GM23338 (cell line): Measurements from ENCODE around the gene MPPED1. TPM values are rescaled to one million over a fixed set of nuclear protein-coding genes. Genes with fewer than 3 reads are reported as not detected.

Source experiments
- ATAC-seq: fragments of 200-7000 bp; cut with Tn5 transposase; 3 replicates; pipeline ENCODE4 v1.9.1; 2020
- DNase-seq: peaks from one replicate; pipeline ENCODE4 v3.0.0-alpha.2; 2015; ENCODE audit warnings: low spot score
- H2AFZ ChIP-seq: fragments of 200-600 bp; sonication (generic); 2 replicates; pipeline ENCODE4 v1.8.0; 2016; ENCODE audit warnings: antibody characterized with exemption, mild to moderate bottlenecking, moderate library complexity
- H3F3A ChIP-seq: fragments of 200-600 bp; sonication (generic); replicated peaks from 2 replicates; pipeline ENCODE4 v1.8.0; 2017; ENCODE audit warnings: antibody characterized with exemption, mixed run types, low read depth
- H3K27ac ChIP-seq: fragments of 200-600 bp; sonication (generic); 2 replicates; pipeline ENCODE4 v1.6.1; 2016; ENCODE audit warnings: low read depth
- H3K27me3 ChIP-seq: fragments of 200-600 bp; sonication (generic); 2 replicates; pipeline ENCODE4 v1.8.0; 2016; ENCODE audit warnings: mild to moderate bottlenecking, mixed run types, moderate library complexity; ENCODE audit not compliant: insufficient read depth
- H3K36me3 ChIP-seq: fragments of 200-600 bp; sonication (generic); 2 replicates; pipeline ENCODE4 v1.8.0; 2016; ENCODE audit warnings: mild to moderate bottlenecking; ENCODE audit not compliant: insufficient read depth
- H3K4me1 ChIP-seq: fragments of 200-600 bp; sonication (generic); 2 replicates; pipeline ENCODE4 v1.8.0; 2016; ENCODE audit warnings: mild to moderate bottlenecking, moderate library complexity; ENCODE audit not compliant: insufficient read depth
- H3K4me2 ChIP-seq: fragments of 200-600 bp; sonication (generic); 2 replicates; pipeline ENCODE4 v1.7.1; 2017; ENCODE audit warnings: mixed run types
- H3K4me3 ChIP-seq: fragments of 200-600 bp; sonication (generic); 2 replicates; pipeline ENCODE4 v1.6.1; 2016; ENCODE audit warnings: mixed run types
- H3K79me2 ChIP-seq: fragments of 200-600 bp; sonication (generic); replicated peaks from 2 replicates; pipeline ENCODE4 v1.8.0; 2017; ENCODE audit warnings: mild to moderate bottlenecking; ENCODE audit not compliant: insufficient read depth
- H3K9me2 ChIP-seq: fragments of 200-600 bp; sonication (generic); 2 replicates; pipeline ENCODE4 v1.8.0; 2017; ENCODE audit not compliant: insufficient read depth
- H4K20me1 ChIP-seq: fragments of 200-600 bp; sonication (generic); replicated peaks from 2 replicates; pipeline ENCODE4 v1.8.0; 2017; ENCODE audit warnings: mild to moderate bottlenecking; ENCODE audit not compliant: insufficient read depth
- H3K27ac Mint-ChIP-seq: 2 replicates; pipeline ENCODE4 v1.8.0; 2020; ENCODE audit warnings: inconsistent platforms, mild to moderate bottlenecking, moderate library complexity, mixed read lengths
- H3K27me3 Mint-ChIP-seq: 3 replicates; pipeline ENCODE4 v1.8.0; 2022; ENCODE audit warnings: low read depth, mild to moderate bottlenecking, moderate library complexity, mixed read lengths, inconsistent platforms; ENCODE audit not compliant: insufficient read depth, poor library complexity
- H3K36me3 Mint-ChIP-seq: 3 replicates; pipeline ENCODE4 v1.8.0; 2021; ENCODE audit warnings: low read depth, mild to moderate bottlenecking, inconsistent platforms, moderate library complexity, mixed read lengths
- H3K4me1 Mint-ChIP-seq: 3 replicates; pipeline ENCODE4 v1.8.0; 2020; ENCODE audit warnings: mild to moderate bottlenecking, inconsistent platforms, mixed read lengths
- H3K4me3 Mint-ChIP-seq: 3 replicates; pipeline ENCODE4 v1.8.0; 2021; ENCODE audit warnings: moderate library complexity, mild to moderate bottlenecking, inconsistent platforms, mixed read lengths
- H3K9me3 Mint-ChIP-seq: 3 replicates; pipeline ENCODE4 v1.8.0; 2020; ENCODE audit warnings: moderate library complexity, mild to moderate bottlenecking, inconsistent platforms, mixed read lengths
- CREB1 ChIP-seq: fragments of 250-450 bp; sonication (Bioruptor Pico); IDR thresholded peaks from 2 replicates; pipeline ENCODE4 v1.5.0; 2020; ENCODE audit warnings: low read depth, mild to moderate bottlenecking, moderate library complexity
- CTCF ChIP-seq, 2 experiments: fragments of 200-600 bp in 1 of 2; sonication (generic) in 1 of 2; conservative IDR thresholded peaks; 2 replicates each; pipeline versions ENCODE4 v1.5.1 to v1.6.1; 2016 to 2017; ENCODE audit warnings: antibody characterized with exemption in 2 of 2, low read depth in 2 of 2, mild to moderate bottlenecking in 2 of 2, moderate library complexity in 1 of 2
- ETS1 ChIP-seq: IDR thresholded peaks from 2 replicates; pipeline ENCODE4 v1.6.1; 2016; ENCODE audit warnings: antibody characterized with exemption
- JUNB ChIP-seq: IDR thresholded peaks from one replicate; pipeline ENCODE4 v1.6.1; 2016; ENCODE audit warnings: antibody characterized with exemption; ENCODE audit not compliant: unreplicated experiment
- NANOG ChIP-seq: IDR thresholded peaks from 2 replicates; pipeline ENCODE4 v1.6.1; 2016; ENCODE audit warnings: antibody characterized with exemption, borderline replicate concordance
- POLR2AphosphoS5 ChIP-seq: IDR thresholded peaks from 2 replicates; pipeline ENCODE4 v1.6.1; 2016; ENCODE audit warnings: antibody characterized with exemption, low read depth
- REST ChIP-seq: IDR thresholded peaks from one replicate; pipeline ENCODE4 v1.6.1; 2018; ENCODE audit warnings: antibody characterized with exemption; ENCODE audit not compliant: unreplicated experiment
- STAT1 ChIP-seq: IDR thresholded peaks from one replicate; pipeline ENCODE4 v1.6.1; 2016; ENCODE audit warnings: antibody characterized with exemption; ENCODE audit not compliant: unreplicated experiment
- ZNF114 ChIP-seq: fragments of 250-450 bp; sonication (Bioruptor Pico); IDR thresholded peaks from 2 replicates; pipeline ENCODE4 v1.5.0; 2020; ENCODE audit warnings: mild to moderate bottlenecking, moderate library complexity
- polyA plus RNA-seq: library from polyadenylated mRNA; unstranded; fragments of >200 nt; fragmentation: Nextera tagmentation; extraction: Ambion mirVana; gene quantifications from 2 replicates; pipeline ENCODE4 v1.2.1, GENCODE V29; 2016
- total RNA-seq: library from RNA; depleted of rRNA; stranded (reverse); fragments of >200 nt; shearing (Covaris generic); gene quantifications from 2 replicates; pipeline ENCODE4 v1.2.3, GENCODE V29; 2014

Gene MPPED1
- total and polyA plus RNA-seq, 2 experiments from 2014 or later: 0.56 TPM; not detected in 1

- TF ChIP-seq REST (no peak), JUNB (no peak), CREB1 (no peak), STAT1 (no peak)
Observed at GRCh38 chr22:43365715-43366440, 45.9 kb upstream of the MPPED1 start (continued).

- Histone ChIP-seq H3K4me1 (peaks cover 4% of the 10 kb centered on the region), H3K27ac (no peak overlapping the region), H3K9me2 (no peaks in the 10 kb centered on the region; the same call in 1 of the 2 replicates), H3K4me3 (no peak overlapping the region), H4K20me1 (no peaks in the 10 kb centered on the region), H3K79me2 (no peaks in the 10 kb centered on the region), H2AFZ (peak overlapping the region; percentile 90), H3K27me3 (no peaks in the 10 kb centered on the region), H3K36me3 (no peaks in the 10 kb centered on the region), H3K4me2 (no peak overlapping the region; the same call in 1 of the 2 replicates), H3F3A (no peaks in the 10 kb centered on the region)
- Mint-ChIP-seq H3K9me3 (peaks cover 13% of the 10 kb centered on the region), H3K4me1 (peaks cover 6% of the 10 kb centered on the region), H3K4me3 (peak overlapping the region; percentile 36; the same call in 1 of the 3 replicates), H3K27me3 (peaks cover 8% of the 10 kb centered on the region), H3K27ac (peak overlapping the region; percentile 38; the same call in 1 of the 2 replicates), H3K36me3 (no peaks in the 10 kb centered on the region)
- ATAC-seq: peak; percentile 95
- TF ChIP-seq CTCF (conservative IDR thresholded peaks at IDR 0.05; ENCODE audit: low read depth in 2 of 2) (peak in 1 of 2 experiments; percentile 20; a peak in 1 of 4 replicates), ZNF114 (CRISPR knock-in tag) (no peak), JUNB (no peak)
- peak; percentile 71 for DNase-seq
Observed at GRCh38 chr22:43370036-43370435, 41.8 kb upstream of the MPPED1 start.

- no peak overlapping the region for H3K4me3 Mint-ChIP-seq
- Histone ChIP-seq H4K20me1 (no peaks in the 10 kb centered on the region), H3K79me2 (no peaks in the 10 kb centered on the region)
- no peak for TF ChIP-seq POLR2AphosphoS5
- TF ChIP-seq CREB1: no peak
- TF ChIP-seq NANOG: no peak
- TF ChIP-seq ETS1: no peak
Observed at GRCh38 chr22:43375951-43376455, 35.8 kb upstream of the MPPED1 start.

More at GRCh38 chr22:43375951-43376455, 35.8 kb upstream of the MPPED1 start:
- no peaks in the 10 kb centered on the region for H3K27me3 ChIP-seq
- DNase-seq (no peak), ATAC-seq (no peak)
- H3K4me2 ChIP-seq: no peak overlapping the region
- no peaks in the 10 kb centered on the region for H3K36me3 ChIP-seq
- H3K4me1 ChIP-seq: no peaks in the 10 kb centered on the region
- Mint-ChIP-seq H3K4me1 (no peaks in the 10 kb centered on the region), H3K27me3 (peaks cover 5% of the 10 kb centered on the region), H3K36me3 (no peaks in the 10 kb centered on the region), H3K9me3 (peaks cover 5% of the 10 kb centered on the region), H3K27ac (no peak overlapping the region)
- H2AFZ ChIP-seq: no peak overlapping the region
- H3K4me3 ChIP-seq: no peak overlapping the region
- no peak overlapping the region for H3K27ac ChIP-seq
- no peaks in the 10 kb centered on the region for H3K9me2 ChIP-seq
- H3F3A ChIP-seq: no peaks in the 10 kb centered on the region
